Measurements from ENCODE around the gene KRT7. TPM values are rescaled to one million over a fixed set of nuclear protein-coding genes. Genes with fewer than 3 reads are reported as not detected.

Gene KRT7
- total RNA-seq, 2 donors from 2014 or later = 69.2 to 196 TPM

DNA sequence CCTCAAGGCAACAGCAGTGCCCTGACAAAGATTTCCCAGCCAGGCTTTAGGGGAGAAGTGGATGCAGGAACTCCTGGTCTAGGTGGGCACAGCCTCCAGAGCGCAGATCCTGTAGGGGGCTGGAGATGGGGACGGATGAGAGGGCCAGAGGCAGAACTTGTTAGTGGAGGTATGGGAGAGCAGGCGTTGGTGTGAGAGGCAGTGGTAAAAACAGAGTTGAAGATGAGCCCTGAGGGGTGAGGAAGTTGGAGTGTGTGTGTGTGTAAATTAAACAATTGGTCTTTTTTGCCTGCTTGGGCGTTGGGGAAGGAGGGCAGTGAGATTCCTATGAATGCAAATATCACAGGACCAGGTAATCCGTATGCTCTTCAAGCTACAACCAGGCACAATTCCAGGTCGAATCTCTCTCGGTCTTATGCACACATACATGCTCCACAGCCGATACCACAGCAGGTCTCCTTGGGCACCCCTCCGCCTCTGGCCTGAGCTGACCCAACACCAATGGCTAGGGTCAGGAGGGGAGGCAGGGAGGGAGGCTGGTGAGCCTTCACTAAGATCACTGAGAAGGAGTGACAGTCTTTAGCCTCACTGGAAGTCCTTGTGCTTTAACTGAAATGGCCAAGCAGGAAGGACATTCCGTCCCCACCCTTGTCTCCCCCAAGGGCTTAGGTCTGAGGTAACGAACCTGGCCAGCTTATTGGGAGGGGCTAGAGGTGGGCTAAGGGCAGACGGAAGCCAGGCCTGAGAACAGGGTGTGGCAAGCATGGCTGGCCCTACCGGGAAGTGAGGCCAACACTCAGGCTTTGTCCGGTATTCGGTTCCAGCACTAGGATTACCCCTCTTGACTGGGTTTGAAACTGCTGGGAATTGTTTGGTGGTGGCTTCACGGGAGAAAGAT is 1.5 kb upstream of the KRT7 start:
- H3K4me1 ChIP-seq = peaks cover 66% of the 10 kb centered on the region
- WGBS, 2 donors = 50 to 53% methylated on average over 16 of the region's 16 CpGs
- intact Hi-C loops (cut with DNase I) = no loop called here

DNA sequence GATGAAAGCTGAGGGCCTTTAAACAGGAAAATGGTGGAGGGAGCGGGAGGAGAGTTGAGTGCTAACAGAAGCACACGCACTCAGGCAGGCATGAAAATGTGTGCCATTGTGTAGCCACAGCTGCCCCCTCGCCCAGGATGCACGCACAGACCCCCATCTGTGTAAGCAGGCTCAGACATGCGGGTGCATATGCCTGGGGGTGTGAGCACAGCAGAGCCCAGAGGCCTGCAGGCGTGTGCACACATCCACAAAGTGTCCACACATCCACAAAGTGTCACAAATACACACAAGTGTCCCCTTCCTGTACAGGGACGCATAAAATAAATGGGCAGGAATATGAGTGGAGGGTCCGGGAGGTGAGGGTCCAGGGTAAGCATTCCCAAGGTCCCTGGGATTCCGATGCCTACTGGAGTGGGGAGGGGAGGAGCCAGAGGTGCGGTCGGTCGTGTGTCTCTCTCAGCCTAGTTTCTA is 805 bp upstream of the KRT7 start:
- peak in 1 of 4 donors; percentile 9 for DNase-seq
- ATAC-seq = no peak
- H3K9me3 ChIP-seq = no peaks in the 10 kb centered on the region
- 85 to 88% methylated on average over 12 of the region's 12 CpGs for WGBS, 2 donors
- peaks cover 73% of the 10 kb centered on the region for H3K4me1 ChIP-seq
- peak overlapping the region; percentile 67 to 80 (median 71) for H3K27ac ChIP-seq
- H3K4me3 ChIP-seq = no peak overlapping the region
- no peaks in the 10 kb centered on the region for H3K36me3 ChIP-seq (replicated peaks in 1 of 2; ENCODE audit: insufficient read depth in 1 of 2, low read depth in 2 of 2)
- TF ChIP-seq POLR2A (IDR thresholded peaks at IDR 0.05) = no peak
- TF ChIP-seq, protein P1, sequence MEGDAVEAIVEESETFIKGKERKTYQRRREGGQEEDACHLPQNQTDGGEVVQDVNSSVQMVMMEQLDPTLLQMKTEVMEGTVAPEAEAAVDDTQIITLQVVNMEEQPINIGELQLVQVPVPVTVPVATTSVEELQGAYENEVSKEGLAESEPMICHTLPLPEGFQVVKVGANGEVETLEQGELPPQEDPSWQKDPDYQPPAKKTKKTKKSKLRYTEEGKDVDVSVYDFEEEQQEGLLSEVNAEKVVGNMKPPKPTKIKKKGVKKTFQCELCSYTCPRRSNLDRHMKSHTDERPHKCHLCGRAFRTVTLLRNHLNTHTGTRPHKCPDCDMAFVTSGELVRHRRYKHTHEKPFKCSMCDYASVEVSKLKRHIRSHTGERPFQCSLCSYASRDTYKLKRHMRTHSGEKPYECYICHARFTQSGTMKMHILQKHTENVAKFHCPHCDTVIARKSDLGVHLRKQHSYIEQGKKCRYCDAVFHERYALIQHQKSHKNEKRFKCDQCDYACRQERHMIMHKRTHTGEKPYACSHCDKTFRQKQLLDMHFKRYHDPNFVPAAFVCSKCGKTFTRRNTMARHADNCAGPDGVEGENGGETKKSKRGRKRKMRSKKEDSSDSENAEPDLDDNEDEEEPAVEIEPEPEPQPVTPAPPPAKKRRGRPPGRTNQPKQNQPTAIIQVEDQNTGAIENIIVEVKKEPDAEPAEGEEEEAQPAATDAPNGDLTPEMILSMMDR (IDR thresholded peaks at IDR 0.05) = no peak
- no peaks in the 10 kb centered on the region for H3K27me3 ChIP-seq
- intact Hi-C loops (cut with DNase I) = no loop called here

More for the DNA sequence above, 1.5 kb upstream of the KRT7 start:
- H3K9me3 ChIP-seq = no peaks in the 10 kb centered on the region
- H3K27me3 ChIP-seq = no peaks in the 10 kb centered on the region
- peak overlapping the region; percentile 67 to 80 (median 71) for H3K27ac ChIP-seq
- no peaks in the 10 kb centered on the region for H3K36me3 ChIP-seq (replicated peaks in 1 of 2; ENCODE audit: insufficient read depth in 1 of 2, low read depth in 2 of 2)
- TF ChIP-seq, protein P1 (IDR thresholded peaks at IDR 0.05) = no peak
- no peak for TF ChIP-seq POLR2A (IDR thresholded peaks at IDR 0.05)
- no peak overlapping the region for H3K4me3 ChIP-seq
- ATAC-seq (no peak), DNase-seq (peak in 1 of 4 donors; percentile 53)

DNA sequence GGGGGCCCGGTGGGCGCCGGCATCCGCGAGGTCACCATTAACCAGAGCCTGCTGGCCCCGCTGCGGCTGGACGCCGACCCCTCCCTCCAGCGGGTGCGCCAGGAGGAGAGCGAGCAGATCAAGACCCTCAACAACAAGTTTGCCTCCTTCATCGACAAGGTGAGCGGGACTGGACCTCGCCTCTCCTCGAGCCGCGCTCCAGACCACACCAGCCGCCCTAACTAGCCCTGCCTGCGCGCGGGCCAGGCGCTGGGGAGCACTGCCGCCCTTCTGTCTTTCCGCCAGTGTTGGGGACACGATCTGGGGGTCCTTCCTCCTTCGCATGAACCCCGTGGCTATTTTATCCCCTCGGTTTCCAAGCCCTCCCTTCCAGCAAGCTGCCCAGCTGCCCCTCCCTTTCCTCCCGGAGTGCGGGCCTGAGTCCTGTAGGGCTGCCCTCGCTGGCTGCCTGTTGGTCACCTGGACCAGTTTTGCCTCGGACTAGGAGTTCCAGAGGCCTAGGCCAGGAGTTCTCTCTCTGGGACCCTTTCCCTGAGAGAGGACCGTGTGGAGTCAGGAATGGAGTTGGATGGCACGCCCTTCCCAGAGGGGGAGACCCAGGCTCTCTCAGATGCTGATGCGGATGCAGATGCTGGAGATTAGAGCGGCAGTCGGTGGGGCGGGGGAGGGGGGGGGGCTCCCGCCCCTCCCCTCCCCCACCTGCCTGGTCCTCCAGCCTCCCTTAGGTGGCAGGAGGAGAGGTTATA is 592 bp downstream of the KRT7 start:
- TF ChIP-seq, protein P1 (IDR thresholded peaks at IDR 0.05) = no peak
- TF ChIP-seq POLR2A (IDR thresholded peaks at IDR 0.05) = peak in 1 of 3 donors; percentile 7
- 50 to 69% methylated on average over 23 to 40 of the region's 40 CpGs for WGBS, 2 donors
- intact Hi-C loops (cut with DNase I) = no loop called here
- H3K36me3 ChIP-seq (replicated peaks in 1 of 2; ENCODE audit: insufficient read depth in 1 of 2, low read depth in 2 of 2) = no peaks in the 10 kb centered on the region
- no peak for ATAC-seq
- DNase-seq = peak in 1 of 4 donors; percentile 50
- H3K4me3 ChIP-seq = no peak overlapping the region
- H3K27me3 ChIP-seq = no peaks in the 10 kb centered on the region
- peak overlapping the region; percentile 67 to 80 (median 71) for H3K27ac ChIP-seq
- peaks cover 76% of the 10 kb centered on the region for H3K4me1 ChIP-seq
- no peaks in the 10 kb centered on the region for H3K9me3 ChIP-seq

DNA sequence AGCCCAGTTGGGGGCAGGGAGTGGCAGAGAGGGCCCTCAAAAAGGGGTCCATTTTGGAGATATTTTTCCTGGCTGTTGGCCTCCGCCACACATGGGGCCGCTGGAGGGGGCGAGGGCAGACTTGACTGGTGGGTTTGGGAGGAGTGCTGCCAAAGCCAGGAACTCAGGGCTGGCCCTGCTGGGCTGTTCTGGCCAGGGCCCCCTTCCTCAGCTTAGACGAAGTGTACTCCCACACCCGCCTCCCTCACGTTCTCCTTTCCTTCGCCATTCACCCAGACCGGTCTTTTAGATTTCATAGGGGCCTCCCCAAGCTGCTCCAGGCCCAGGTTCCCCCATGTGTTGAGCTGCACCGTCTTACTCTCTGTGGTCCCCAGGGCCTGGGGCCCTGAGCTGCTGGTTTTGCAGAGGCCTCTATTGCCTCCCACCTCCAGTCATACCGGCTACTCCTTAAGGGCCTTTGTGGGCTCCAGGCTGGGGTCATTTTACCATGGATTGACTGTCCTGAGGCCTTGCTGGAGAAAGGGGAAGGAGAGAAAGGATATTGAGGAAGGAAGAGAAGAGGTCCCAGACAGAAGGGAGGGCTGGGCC is 1.3 kb downstream of the KRT7 start:
- no peak for TF ChIP-seq POLR2A (IDR thresholded peaks at IDR 0.05)
- intact Hi-C loops (cut with DNase I) = no loop called here
- no peak for DNase-seq
- Histone ChIP-seq H3K36me3 (replicated peaks in 1 of 2; ENCODE audit: insufficient read depth in 1 of 2, low read depth in 2 of 2) (no peaks in the 10 kb centered on the region), H3K4me3 (no peak overlapping the region), H3K27ac (peak overlapping the region in 3 of 4 donors; percentile 30 to 80 (median 32)), H3K27me3 (no peaks in the 10 kb centered on the region), H3K4me1 (peaks cover 82% of the 10 kb centered on the region), H3K9me3 (no peaks in the 10 kb centered on the region)
- ATAC-seq = no peak
- WGBS, 2 donors = 88 to 90% methylated on average over 9 to 10 of the region's 10 CpGs

Data from body of pancreas (tissue), 4 donors.